Measurements from ENCODE around the gene JMY. TPM values are rescaled to one million over a fixed set of nuclear protein-coding genes. Genes with fewer than 3 reads are reported as not detected.

JMY gene
- polyA plus RNA-seq, 1 experiment, result 2.1 TPM

DNA sequence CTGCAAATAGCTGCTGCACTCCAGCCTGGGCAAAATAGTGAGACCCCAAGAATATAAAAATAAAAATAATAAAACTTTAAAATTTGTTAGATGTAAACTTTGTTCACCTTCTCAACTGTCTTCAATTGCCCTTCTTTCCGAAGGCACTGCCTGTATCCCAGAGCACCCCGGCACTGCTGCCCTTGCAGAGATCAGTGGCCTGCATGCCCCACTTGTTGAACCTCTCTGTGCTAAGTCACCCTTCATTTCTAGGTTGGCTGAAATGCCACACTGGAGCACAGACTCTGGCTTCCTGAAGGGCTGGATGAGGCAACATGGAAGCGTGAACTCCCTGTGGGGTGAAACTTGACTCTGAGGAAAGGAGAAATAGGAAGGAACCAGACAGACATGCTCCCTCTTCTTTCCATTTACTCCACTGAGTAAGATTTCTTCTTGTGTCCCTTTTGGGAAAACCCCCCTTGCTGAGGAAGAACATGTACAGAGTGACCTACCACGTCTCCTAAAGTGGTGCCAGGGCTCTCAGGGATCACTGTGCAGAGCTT lies 8.4 kb upstream of the JMY start:
- Histone ChIP-seq H3K36me3 (ENCODE audit: control insufficient read depth, insufficient read depth, low read length) (no peaks in the 10 kb centered on the region), H3K27me3 (ENCODE audit: control insufficient read depth, insufficient read depth, low read length) (no peaks in the 10 kb centered on the region), H3K4me3 (ENCODE audit: low read depth, low read length) (no peak overlapping the region)
- ChIA-PET CTCF (interaction anchor here (0.8 kb wide), 1 partner anchor 25 kb away, joined by 3 read pairs; no protein-coding TSS in a partner anchor), POLR2A (no interaction called here)
- TF ChIP-seq, protein P1, sequence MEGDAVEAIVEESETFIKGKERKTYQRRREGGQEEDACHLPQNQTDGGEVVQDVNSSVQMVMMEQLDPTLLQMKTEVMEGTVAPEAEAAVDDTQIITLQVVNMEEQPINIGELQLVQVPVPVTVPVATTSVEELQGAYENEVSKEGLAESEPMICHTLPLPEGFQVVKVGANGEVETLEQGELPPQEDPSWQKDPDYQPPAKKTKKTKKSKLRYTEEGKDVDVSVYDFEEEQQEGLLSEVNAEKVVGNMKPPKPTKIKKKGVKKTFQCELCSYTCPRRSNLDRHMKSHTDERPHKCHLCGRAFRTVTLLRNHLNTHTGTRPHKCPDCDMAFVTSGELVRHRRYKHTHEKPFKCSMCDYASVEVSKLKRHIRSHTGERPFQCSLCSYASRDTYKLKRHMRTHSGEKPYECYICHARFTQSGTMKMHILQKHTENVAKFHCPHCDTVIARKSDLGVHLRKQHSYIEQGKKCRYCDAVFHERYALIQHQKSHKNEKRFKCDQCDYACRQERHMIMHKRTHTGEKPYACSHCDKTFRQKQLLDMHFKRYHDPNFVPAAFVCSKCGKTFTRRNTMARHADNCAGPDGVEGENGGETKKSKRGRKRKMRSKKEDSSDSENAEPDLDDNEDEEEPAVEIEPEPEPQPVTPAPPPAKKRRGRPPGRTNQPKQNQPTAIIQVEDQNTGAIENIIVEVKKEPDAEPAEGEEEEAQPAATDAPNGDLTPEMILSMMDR (IDR thresholded peaks at IDR 0.05; ENCODE audit: insufficient read depth, low read depth, low read length), result no peak
- no peak for DNase-seq (ENCODE audit: low read depth)

DNA sequence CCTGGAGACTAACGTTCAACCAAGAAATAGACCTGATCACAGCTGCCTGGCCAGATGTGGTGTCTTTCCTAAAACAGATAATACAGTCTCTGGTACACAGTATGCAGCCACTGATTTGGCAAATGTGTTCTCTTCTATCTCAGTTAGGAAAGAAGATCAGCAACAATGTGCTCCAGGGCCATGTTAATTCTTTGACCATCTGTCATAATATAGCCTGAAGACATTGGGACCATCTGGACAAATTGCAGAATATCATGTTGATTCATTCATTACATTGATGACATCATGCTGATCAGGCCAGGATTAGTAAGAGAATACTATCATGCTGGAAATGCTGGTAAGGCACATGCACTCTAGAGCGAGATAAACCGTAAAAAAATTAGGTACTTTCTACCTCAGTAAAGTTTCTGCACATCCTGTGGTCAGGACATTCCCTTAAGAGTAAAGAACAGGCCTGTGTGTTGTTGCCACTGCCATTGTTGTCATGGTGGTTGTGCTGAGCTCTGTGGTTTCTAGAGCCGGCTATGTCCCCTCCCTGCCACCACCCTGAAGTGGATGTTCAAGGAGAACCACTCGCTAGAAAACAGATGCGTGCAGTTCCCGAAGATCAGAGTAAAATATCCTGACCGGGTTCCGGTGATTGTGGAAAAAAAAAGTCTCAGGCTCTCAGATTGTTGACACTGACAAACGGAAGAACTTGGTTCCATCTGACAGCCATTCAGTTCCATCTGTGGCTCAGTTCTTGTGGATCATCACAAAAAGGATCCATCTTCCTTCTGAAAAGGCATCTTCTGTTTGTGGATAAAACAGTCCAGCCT lies 6.4 kb upstream of the JMY start:
- TF ChIP-seq, protein P1 (IDR thresholded peaks at IDR 0.05; ENCODE audit: insufficient read depth, low read depth, low read length), result no peak
- Histone ChIP-seq H3K36me3 (ENCODE audit: control insufficient read depth, insufficient read depth, low read length) (no peaks in the 10 kb centered on the region), H3K27me3 (ENCODE audit: control insufficient read depth, insufficient read depth, low read length) (no peaks in the 10 kb centered on the region), H3K4me3 (ENCODE audit: low read depth, low read length) (no peak overlapping the region)
- ChIA-PET CTCF (no interaction called here), POLR2A (no interaction called here)
- DNase-seq (ENCODE audit: low read depth), result peak; percentile 75

- DNase-seq (ENCODE audit: low read depth), result no peak
- ChIA-PET POLR2A (no interaction called here), CTCF (interaction anchor here (0.6 to 1.4 kb wide), 5 partner anchors 8 to 273 kb away, joined by 3 to 4 read pairs (median 3); no protein-coding TSS in a partner anchor)
- TF ChIP-seq, protein P1 (IDR thresholded peaks at IDR 0.05; ENCODE audit: insufficient read depth, low read depth, low read length), result no peak
- no peaks in the 10 kb centered on the region for H3K36me3 ChIP-seq (ENCODE audit: control insufficient read depth, insufficient read depth, low read length)
- peak overlapping the region; percentile 65 for H3K4me3 ChIP-seq (ENCODE audit: low read depth, low read length)
- no peaks in the 10 kb centered on the region for H3K27me3 ChIP-seq (ENCODE audit: control insufficient read depth, insufficient read depth, low read length)
Observed at GRCh38 chr5:79235261-79235633, 684 bp upstream of the JMY start.

GRCh38 chr5:79236362-79236969 lies 535 bp downstream of the JMY start:
- H3K4me3 ChIP-seq (ENCODE audit: low read depth, low read length), result peak overlapping the region; percentile 65
- CTCF ChIA-PET, result interaction anchor here (0.9 to 1.1 kb wide), 5 partner anchors 10 to 104 kb away, joined by 3 to 5 read pairs (median 4); no protein-coding TSS in a partner anchor
- no peaks in the 10 kb centered on the region for H3K36me3 ChIP-seq (ENCODE audit: control insufficient read depth, insufficient read depth, low read length)
- TF ChIP-seq, protein P1 (IDR thresholded peaks at IDR 0.05; ENCODE audit: insufficient read depth, low read depth, low read length), result no peak
- H3K27me3 ChIP-seq (ENCODE audit: control insufficient read depth, insufficient read depth, low read length), result no peaks in the 10 kb centered on the region
- DNase-seq (ENCODE audit: low read depth), result no peak
- POLR2A ChIA-PET, result no interaction called here
